ENCODE data around the gene CDK17.

DNA sequence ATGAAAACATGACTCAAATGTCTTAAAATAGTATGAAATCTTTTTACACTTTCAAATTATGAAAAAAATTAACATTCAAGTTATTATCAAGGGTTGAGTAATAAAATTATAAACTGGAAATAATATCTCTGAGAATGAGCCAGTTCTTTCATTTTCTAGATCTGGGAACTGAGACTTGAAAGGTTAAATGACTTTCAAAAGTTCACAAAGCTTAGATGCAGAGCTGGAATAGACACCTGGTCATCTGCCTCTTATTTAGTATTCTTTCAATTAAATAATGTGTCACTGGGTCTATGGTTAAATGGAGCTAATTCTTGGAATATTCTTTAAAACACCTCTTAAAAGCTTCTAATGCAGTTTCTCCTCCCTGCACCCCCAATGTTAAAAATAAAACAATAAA, 86.6 kb downstream of the CDK17 start:
- TF ChIP-seq ZFP30 (CRISPR knock-in tag; IDR thresholded peaks at IDR 0.05) (no peak), GLIS3 (CRISPR knock-in tag; IDR thresholded peaks at IDR 0.05) (no peak), ZFP3 (CRISPR knock-in tag; IDR thresholded peaks at IDR 0.05) (no peak), ARNTL (CRISPR knock-in tag; IDR thresholded peaks at IDR 0.05; ENCODE audit: borderline replicate concordance, low read depth) (no peak), RARB (CRISPR knock-in tag; IDR thresholded peaks at IDR 0.05) (no peak), ISL1 (CRISPR knock-in tag; IDR thresholded peaks at IDR 0.05) (no peak), ZC3H10 (CRISPR knock-in tag; IDR thresholded peaks at IDR 0.05) (no peak), ZNF565 (CRISPR knock-in tag; conservative IDR thresholded peaks at IDR 0.05; ENCODE audit: low read depth) (no peak)
- TF ChIP-seq, protein P1, sequence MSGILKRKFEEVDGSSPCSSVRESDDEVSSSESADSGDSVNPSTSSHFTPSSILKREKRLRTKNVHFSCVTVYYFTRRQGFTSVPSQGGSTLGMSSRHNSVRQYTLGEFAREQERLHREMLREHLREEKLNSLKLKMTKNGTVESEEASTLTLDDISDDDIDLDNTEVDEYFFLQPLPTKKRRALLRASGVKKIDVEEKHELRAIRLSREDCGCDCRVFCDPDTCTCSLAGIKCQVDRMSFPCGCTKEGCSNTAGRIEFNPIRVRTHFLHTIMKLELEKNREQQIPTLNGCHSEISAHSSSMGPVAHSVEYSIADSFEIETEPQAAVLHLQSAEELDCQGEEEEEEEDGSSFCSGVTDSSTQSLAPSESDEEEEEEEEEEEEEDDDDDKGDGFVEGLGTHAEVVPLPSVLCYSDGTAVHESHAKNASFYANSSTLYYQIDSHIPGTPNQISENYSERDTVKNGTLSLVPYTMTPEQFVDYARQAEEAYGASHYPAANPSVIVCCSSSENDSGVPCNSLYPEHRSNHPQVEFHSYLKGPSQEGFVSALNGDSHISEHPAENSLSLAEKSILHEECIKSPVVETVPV (CRISPR knock-in tag; IDR thresholded peaks at IDR 0.05): no peak
